Glutamatergic neuron (in vitro differentiated cells): Measurements from ENCODE around the gene OLFML2B. TPM values are rescaled to one million over a fixed set of nuclear protein-coding genes. Genes with fewer than 3 reads are reported as not detected.

ENCODE experiments used
- DNase-seq: peaks from one replicate; pipeline ENCODE4 v3.0.0; 2022
- H3K27ac Mint-ChIP-seq: one replicate; pipeline ENCODE4 v1.8.0; 2020; ENCODE audit warnings: mild to moderate bottlenecking, mixed read lengths, inconsistent platforms; ENCODE audit not compliant: unreplicated experiment
- H3K27me3 Mint-ChIP-seq: one replicate; pipeline ENCODE4 v1.8.0; 2020; ENCODE audit warnings: mild to moderate bottlenecking, moderate library complexity, mixed read lengths, inconsistent platforms; ENCODE audit not compliant: unreplicated experiment
- H3K36me3 Mint-ChIP-seq: one replicate; pipeline ENCODE4 v1.8.0; 2020; ENCODE audit warnings: mild to moderate bottlenecking, mixed read lengths, inconsistent platforms; ENCODE audit not compliant: unreplicated experiment
- H3K4me1 Mint-ChIP-seq: one replicate; pipeline ENCODE4 v1.8.0; 2020; ENCODE audit warnings: mild to moderate bottlenecking, low read depth, mixed read lengths, inconsistent platforms; ENCODE audit not compliant: unreplicated experiment
- H3K4me3 Mint-ChIP-seq: one replicate; pipeline ENCODE4 v1.8.0; 2020; ENCODE audit warnings: mild to moderate bottlenecking, mixed read lengths, inconsistent platforms; ENCODE audit not compliant: unreplicated experiment
- H3K9me3 Mint-ChIP-seq: one replicate; pipeline ENCODE4 v1.8.0; 2020; ENCODE audit warnings: mild to moderate bottlenecking, moderate library complexity, mixed read lengths, inconsistent platforms; ENCODE audit not compliant: unreplicated experiment
- total RNA-seq: library from RNA; stranded (reverse); fragmentation: NEBNext Ultra II Directional; extraction: Animal tissue kit (Norgen Biotek cat#: 25700); gene quantifications from one replicate; pipeline ENCODE4 v1.2.1, GENCODE V29; 2021; ENCODE audit not compliant: unreplicated experiment
- TF ChIP-seq, protein P1 (sequence below): fragments of 200-600 bp; sonication (generic); IDR thresholded peaks from one replicate; pipeline ENCODE4 v1.5.0; 2021; ENCODE audit not compliant: partially characterized antibody, unreplicated experiment

OLFML2B gene
- total RNA-seq, 1 donor from 2014 or later = 56.5 TPM

DNA sequence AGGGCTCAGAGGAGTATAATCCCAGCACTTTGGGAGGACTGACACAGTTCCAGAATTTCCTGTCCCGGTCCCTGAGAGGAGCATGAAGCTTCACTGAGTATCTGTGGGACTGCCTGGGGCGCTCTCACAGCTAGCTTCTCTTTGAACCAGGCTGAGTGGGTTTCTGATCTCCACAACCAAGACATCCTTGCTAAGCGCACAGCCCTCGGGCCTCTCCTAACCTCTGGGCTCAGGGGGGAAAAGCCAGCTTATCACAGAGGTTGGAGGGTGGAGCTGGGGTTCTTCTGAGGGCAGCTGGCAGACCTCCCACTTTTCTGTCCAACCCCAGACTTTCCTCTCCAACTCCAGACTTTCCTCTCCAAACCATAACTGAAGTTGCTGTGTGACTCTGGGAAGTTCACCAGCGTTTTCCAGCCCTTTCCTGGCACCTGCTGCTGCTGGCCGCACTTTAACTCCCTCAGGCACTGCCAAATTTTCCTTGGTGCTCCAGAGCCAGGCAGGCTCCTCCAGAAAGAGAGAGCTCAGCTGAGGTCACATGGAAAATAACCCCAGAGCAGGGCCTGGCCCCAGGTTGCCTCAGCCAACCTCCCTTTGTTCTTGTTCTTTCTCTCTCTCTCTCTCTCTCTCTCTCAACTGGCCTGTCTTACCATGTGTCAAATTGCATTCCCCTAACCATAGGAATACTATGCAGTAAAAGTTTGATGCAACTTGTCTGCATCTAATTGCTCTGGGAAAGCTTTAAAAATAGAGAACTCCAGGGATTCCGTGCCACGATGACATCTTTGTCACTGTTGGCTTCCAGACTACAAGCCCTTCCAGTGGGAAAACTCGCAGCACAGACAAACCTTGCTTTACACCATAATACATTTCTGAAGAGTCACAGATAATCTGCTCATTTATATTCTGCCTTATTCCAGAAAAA lies 49.5 kb downstream of the OLFML2B start:
- no peak overlapping the region for H3K27ac Mint-ChIP-seq
- peaks cover 2% of the 10 kb centered on the region for H3K27me3 Mint-ChIP-seq
- no peak for DNase-seq
- no peaks in the 10 kb centered on the region for H3K36me3 Mint-ChIP-seq
- TF ChIP-seq, protein P1, sequence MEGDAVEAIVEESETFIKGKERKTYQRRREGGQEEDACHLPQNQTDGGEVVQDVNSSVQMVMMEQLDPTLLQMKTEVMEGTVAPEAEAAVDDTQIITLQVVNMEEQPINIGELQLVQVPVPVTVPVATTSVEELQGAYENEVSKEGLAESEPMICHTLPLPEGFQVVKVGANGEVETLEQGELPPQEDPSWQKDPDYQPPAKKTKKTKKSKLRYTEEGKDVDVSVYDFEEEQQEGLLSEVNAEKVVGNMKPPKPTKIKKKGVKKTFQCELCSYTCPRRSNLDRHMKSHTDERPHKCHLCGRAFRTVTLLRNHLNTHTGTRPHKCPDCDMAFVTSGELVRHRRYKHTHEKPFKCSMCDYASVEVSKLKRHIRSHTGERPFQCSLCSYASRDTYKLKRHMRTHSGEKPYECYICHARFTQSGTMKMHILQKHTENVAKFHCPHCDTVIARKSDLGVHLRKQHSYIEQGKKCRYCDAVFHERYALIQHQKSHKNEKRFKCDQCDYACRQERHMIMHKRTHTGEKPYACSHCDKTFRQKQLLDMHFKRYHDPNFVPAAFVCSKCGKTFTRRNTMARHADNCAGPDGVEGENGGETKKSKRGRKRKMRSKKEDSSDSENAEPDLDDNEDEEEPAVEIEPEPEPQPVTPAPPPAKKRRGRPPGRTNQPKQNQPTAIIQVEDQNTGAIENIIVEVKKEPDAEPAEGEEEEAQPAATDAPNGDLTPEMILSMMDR = no peak
- peaks cover 3% of the 10 kb centered on the region for H3K9me3 Mint-ChIP-seq
- peaks cover 3% of the 10 kb centered on the region for H3K4me1 Mint-ChIP-seq
- no peak overlapping the region for H3K4me3 Mint-ChIP-seq

DNA sequence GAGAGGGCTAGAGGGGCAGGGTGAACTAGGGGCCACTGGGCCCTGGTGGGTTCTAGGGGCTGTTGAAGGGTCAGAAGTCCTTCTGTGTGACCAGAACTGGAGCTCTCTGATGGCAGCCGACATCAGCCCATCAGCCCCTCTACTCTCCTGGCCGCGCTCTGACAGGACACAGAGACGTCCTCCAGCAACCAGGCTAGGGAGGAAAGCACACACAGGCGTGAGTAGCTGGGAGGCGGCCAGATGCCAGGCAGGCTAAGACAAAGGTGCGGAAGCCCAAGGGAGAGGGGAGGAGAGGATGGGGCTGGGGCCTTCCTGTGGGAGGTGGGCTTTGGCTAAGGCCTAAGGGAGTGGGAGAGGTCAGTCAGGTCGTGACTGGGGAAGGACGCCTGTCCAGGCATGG lies 50.8 kb downstream of the OLFML2B start:
- Mint-ChIP-seq H3K4me3 (no peak overlapping the region), H3K36me3 (no peaks in the 10 kb centered on the region), H3K4me1 (peaks cover 3% of the 10 kb centered on the region), H3K27me3 (peaks cover 5% of the 10 kb centered on the region), H3K27ac (no peak overlapping the region), H3K9me3 (peaks cover 3% of the 10 kb centered on the region)
- TF ChIP-seq, protein P1 = no peak
- DNase-seq = no peak

DNA sequence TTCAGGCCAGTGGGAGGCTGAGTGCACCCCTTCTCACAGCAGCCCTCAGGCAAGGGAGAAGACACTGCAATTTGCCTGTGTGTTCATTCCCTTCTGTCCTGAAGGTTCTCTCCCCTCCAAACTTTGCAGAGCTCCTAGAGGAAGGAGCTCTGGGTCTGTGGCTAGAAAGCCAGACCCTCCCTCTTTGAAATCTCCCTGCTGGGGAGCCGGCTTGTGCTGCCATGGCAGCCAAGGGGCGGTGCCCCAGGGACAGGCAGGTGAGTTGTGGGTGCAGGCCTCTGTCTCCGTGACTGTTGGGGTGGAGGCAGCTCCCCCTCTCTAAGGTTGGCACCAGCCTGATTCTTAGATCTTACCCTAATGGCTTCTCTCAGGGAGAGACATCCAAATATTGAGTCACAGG lies 53.0 kb downstream of the OLFML2B start:
- no peak for DNase-seq
- H3K27me3 Mint-ChIP-seq = peaks cover 5% of the 10 kb centered on the region
- TF ChIP-seq, protein P1 = no peak
- no peaks in the 10 kb centered on the region for H3K9me3 Mint-ChIP-seq
- H3K27ac Mint-ChIP-seq = no peak overlapping the region
- H3K4me1 Mint-ChIP-seq = no peaks in the 10 kb centered on the region
- H3K4me3 Mint-ChIP-seq = no peak overlapping the region
- H3K36me3 Mint-ChIP-seq = no peaks in the 10 kb centered on the region

DNA sequence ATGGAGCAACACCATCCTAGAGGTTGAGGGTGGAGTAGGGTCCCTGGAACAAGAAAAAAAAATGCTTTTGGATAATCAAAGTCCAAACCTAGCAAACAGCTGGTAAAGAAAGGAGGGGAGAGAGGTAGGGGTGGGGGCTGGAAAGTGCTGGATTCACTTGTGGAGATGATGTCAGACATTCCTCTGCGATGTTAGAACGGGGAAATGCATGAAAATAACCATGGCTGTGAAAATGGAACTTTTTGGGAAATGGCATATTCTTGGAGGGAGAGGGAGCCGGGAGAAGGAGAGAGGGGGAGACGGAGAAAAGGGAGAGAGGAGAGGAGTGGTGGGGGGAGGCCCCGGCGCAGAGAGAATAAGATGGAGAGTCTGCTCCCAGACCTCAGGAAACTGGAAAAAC lies 53.6 kb downstream of the OLFML2B start:
- TF ChIP-seq, protein P1 = no peak
- DNase-seq = no peak
- Mint-ChIP-seq H3K9me3 (no peaks in the 10 kb centered on the region), H3K27me3 (peaks cover 5% of the 10 kb centered on the region), H3K4me1 (no peaks in the 10 kb centered on the region), H3K27ac (no peak overlapping the region), H3K36me3 (no peaks in the 10 kb centered on the region), H3K4me3 (no peak overlapping the region)

DNA sequence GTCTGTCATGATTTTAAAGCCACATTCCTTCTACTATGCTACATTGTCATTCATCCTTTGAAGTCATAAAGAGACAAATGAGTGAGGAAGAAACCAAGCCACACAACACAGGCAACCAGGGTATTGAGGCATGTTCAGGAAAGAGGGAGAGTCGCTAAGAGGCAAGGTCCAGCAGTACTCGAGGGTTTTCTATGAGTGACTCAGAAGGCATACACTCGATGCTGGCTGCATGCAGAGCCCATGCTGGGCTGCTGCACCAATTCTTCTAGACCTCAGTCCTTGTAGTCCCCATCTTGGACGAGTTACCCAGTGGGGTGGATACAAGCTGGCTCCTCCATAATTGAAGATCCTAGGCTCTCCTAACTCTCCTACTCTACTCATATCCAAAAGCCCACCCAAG lies 57.6 kb downstream of the OLFML2B start:
- H3K27ac Mint-ChIP-seq = no peak overlapping the region
- TF ChIP-seq, protein P1 = no peak

More for the DNA sequence above, 57.6 kb downstream of the OLFML2B start:
- no peaks in the 10 kb centered on the region for H3K36me3 Mint-ChIP-seq
- no peak overlapping the region for H3K4me3 Mint-ChIP-seq
- DNase-seq = no peak
- H3K27me3 Mint-ChIP-seq = peaks cover 5% of the 10 kb centered on the region
- no peaks in the 10 kb centered on the region for H3K9me3 Mint-ChIP-seq
- no peaks in the 10 kb centered on the region for H3K4me1 Mint-ChIP-seq
